KBM-7 (cell line): Measurements from ENCODE around the gene RAD51C.
"Not testable (repeated sequence)": the region's sequence is repeated elsewhere in the genome, so short reads cannot be mapped to it uniquely, and the experiment has no call there.

Source experiments
- DNase-seq: peaks from one replicate; pipeline ENCODE4 v3.0.0-alpha.2; 2015
- in situ Hi-C: fragments of 300-500 bp; cut with MboI; formaldehyde crosslinking; loops from 2 replicates; pipeline ENCODE4 v1.14.3; 2020; ENCODE audit warnings: low sequenced_read_pairs, low pct_unique_long_range_greater_than_20kb, mixed read lengths

RAD51C gene

DNA sequence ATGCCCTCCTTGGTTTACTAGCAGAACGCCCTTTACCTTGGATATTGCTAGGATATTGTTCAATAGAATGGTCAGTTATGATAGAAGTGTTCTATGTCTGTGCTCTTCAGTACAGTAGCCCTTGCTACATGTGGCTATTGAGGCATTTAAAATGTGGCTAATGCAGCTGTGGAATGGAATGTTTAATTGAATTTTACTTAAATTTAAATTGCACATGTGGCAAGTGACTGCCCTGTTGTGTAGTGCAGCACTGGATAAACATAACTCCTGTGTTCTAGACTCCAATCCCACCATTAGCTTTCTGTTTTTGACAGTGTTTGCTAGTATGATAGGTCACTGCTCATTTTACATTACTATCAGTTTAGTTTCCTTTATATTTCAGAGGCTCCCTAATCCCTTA, 29.9 kb downstream of the RAD51C start:
- no peak for DNase-seq
- in situ Hi-C loops = no loop called here

GRCh38 chr17:58722696-58723095, 30.3 kb downstream of the RAD51C start:
- in situ Hi-C loops = no loop called here
- DNase-seq = no peak

- in situ Hi-C loops = no loop called here
- no peak for DNase-seq
Observed at GRCh38 chr17:58728798-58729197, 36.4 kb downstream of the RAD51C start.

DNA sequence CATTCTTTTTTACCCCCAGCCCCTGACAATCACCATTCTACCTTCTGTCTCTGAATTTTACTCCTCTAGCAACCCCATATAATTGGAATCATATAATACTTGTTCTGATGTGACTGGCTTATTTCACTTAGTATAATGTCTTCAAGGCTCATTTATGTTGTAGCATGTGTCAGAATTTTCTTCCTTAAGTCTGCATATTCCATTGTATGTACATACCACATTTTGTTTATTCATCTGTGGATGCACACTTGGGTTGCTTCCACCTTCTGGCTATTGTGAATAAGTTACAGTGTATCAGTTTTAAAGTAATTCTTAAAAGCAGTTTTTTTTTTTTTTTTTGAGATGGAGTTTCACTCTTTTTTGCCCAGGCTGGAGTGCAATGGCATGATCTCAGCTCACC, 38.5 kb downstream of the RAD51C start:
- no peak for DNase-seq
- in situ Hi-C loops = no loop called here

DNA sequence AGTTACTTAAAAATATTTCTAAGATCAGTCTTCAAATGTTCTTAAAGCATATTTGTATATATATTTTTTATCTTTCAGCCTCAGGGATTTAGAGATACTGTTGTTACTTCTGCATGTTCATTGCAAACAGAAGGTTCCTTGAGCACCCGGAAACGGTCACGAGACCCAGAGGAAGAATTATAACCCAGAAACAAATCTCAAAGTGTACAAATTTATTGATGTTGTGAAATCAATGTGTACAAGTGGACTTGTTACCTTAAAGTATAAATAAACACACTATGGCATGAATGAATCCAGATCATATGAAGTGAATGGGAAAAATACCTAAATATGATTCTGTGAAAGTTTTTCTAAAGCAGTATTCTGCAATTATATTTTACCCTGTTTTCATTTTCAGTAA, 41.6 kb downstream of the RAD51C start:
- in situ Hi-C loops = no loop called here
- DNase-seq = no peak

- no peak for DNase-seq
- in situ Hi-C loops = no loop called here
Observed at GRCh38 chr17:58734811-58735210, 42.4 kb downstream of the RAD51C start.

DNA sequence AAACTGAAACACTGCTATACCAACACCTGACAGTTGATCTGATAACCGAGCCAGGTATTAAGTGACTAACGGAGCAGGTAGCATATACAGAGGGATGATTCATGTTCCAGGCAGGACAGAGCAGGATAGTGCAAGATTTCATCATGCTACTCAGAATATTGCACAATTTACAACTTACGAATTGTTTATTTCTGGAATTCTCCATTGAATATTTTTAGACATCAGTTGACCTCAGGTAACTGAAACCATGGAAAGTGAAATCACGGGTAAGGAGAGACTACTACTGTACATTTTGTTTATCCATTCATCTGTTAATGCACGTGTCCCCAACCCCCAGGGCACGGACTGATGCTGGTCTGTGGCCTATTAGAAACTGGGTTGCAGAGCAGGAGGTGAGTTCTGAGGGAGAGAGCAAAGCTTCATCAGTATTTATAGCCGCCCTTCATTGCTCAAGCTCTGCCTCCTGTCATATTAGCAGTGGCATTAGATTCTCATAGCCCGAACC, 48.8 kb downstream of the RAD51C start:
- in situ Hi-C loops = no loop called here
- DNase-seq = no peak

DNA sequence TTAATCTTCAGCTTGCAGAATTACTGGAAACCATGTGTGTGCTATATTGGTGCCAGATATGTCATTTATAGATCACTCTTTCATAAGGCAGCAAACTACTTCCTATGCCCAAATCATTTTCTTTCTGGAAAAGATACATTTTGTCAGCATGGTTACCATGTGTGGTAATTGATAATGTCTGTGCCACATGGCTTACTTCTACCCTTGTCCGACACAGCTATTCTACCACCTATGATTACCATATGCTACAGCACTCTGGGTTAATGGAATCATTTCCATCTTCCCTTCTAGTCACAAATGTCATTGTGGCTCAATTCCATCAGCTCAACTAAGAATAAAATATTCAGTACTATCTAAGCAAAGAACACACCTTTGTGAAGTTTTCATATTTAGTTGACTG, 55.3 kb downstream of the RAD51C start:
- in situ Hi-C loops = no loop called here
- no peak for DNase-seq

GRCh38 chr17:58749627-58750026, 57.2 kb downstream of the RAD51C start:
- in situ Hi-C loops, DNase-seq: not testable (repeated sequence)

GRCh38 chr17:58753026-58753425, 60.6 kb downstream of the RAD51C start:
- in situ Hi-C loops = no loop called here
- DNase-seq = no peak

DNA sequence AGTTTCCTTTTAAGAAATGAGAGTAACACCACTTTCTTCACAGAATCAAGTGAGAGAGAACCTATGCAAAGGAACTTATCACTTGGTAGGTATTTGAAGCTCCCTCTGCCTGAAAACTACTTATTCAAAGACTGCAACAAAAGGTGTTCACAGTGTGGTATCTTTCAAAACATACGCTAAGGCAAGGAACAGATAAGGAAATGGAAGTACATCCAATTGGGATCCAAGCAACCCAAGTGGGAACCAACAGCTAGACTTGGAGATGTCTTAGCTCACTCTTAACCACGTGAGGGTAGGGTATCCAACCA, 62.8 kb downstream of the RAD51C start:
- in situ Hi-C loops = no loop called here
- DNase-seq = no peak

DNA sequence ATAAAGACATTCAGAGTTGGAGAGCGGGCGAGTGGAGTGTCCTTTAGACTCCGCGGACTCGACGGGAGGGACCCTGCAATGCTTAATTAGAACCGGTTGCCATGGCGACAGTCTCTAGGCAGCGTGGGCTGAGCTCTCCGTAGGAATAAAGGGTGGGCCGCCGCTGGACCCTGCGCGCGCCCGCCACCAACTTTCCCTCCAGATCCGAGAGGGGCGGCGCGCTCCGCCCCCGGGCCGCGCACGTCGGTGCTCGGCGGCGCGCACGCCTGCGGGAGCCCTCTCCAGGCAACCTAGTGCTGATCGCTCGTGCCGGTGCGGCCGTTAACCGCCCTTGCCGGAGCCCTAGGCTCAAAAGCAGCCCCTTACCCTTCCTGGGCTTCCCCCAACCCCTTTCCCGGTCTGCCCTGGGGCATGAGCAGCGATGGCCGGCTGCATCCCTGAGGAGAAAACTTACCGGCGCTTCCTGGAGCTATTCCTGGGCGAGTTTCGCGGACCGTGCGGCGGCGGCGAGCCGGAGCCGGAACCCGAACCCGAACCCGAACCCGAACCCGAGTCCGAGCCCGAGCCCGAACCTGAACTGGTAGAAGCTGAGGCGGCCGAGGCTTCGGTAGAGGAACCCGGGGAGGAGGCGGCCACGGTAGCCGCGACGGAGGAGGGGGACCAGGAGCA, 63.3 kb downstream of the RAD51C start, which contains the start of gene PPM1E:
Gene PPM1E (plus strand): TSS at position 278 of the 669 bp plus-strand sequence.
- in situ Hi-C loops = no loop called here
- peak; percentile 82 for DNase-seq

DNA sequence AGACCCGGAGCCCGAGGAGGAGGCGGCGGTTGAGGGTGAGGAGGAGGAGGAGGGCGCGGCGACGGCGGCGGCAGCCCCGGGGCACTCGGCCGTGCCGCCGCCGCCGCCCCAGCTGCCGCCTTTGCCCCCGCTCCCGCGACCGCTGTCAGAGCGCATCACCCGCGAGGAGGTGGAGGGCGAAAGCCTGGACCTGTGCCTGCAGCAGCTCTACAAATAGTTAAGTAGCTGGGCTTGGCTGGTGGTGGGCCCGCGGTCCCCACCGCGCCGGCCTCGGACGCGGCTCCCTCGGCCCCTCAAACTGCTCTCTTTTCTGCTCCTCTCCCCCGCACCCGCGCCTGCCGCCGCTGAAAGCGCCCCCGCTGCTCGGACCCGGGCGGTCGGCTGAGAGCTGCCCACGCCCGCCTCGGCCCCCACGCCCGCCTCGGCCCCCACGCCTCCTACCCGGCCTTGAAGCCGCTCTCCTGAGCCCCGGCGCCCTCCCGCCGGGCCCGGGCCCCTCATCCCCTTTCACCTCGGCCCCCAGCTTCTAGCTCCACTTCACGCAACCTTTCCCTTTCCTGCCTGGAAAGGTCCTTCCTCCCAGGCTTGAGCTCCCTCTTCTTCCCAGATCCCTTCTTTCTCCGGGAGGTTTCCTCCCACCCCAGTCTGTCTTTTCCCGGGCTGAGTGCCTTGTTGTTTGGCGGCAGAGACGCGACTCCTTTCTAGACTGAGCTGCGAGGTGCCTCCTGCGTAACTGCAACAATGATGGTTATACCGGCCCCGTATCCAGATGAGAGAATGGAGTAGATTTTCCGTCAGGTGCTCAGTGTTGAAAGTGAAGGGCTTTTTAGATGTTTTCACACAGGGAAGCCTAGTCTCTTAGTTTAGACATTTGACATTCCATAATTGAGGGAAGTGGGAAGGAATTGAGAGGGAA, 64.1 kb downstream of the RAD51C start:
- DNase-seq = peak; percentile 29
- in situ Hi-C loops = no loop called here

DNA sequence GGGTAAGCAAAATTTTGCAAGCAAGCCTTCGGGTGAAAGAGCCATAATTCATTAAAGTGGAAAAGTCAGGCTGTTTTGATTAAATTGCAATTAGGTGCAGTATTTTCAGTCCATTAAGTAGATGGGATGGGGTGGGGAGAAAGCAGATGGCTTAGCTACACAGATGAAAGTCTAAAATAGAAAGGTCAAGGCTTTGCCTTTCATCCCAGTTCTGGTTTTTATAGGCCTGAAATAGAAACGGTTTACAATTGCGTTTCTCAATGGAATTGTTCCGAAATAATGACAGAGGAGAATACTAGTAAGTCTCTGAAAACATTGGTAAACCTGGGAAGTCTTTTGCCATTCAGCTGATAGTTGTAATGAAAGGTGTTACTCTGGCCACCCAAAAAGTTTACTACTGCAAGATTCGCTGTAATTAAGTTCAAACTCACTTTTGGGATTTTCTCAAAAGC, 64.8 kb downstream of the RAD51C start:
- in situ Hi-C loops = no loop called here
- DNase-seq = no peak

DNA sequence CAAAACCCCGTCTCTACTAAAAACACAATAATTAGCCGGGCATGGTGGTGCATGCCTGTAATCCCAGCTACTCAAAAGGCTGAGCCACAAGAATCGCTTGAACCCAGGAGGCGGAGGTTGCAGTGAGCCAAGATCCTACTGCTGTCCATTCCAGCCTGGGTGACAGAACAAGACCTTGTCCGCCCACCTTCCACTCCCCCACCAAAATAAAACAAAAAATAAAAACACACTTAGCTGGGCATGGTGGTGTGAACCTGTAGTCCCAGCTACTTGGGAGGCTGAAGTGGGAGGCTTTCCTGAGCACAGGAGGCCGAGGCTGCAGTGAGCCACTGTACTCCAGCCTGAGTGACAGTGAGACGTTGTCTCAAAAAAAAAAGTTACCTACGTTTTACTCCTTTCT, 66.5 kb downstream of the RAD51C start:
- in situ Hi-C loops = no loop called here
- no peak for DNase-seq

DNA sequence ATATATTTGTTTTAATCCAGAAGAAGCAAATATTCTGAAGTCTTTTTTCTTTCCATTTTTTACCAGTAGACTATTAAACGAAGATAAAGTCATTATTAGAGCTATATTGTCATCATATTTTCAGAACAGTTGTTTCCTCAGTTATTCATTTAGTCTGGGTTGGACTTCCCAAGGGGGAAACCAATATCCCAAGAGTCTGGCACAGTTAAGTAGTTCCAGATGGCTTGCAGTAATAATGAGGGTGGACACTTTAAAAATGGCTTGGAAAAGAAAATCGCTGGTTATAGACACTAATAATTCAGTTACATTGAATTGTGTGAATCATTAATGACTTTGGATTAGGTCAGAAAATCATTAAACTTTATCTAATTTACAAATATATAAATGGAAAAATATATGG, 67.1 kb downstream of the RAD51C start:
- DNase-seq = no peak
- in situ Hi-C loops = no loop called here

GRCh38 chr17:58760248-58760647, 67.8 kb downstream of the RAD51C start:
- in situ Hi-C loops = no loop called here

GRCh38 chr17:58763263-58763662, 70.9 kb downstream of the RAD51C start:
- in situ Hi-C loops = no loop called here
- peak; percentile 11 for DNase-seq

More at GRCh38 chr17:58760248-58760647, 67.8 kb downstream of the RAD51C start:
- peak; percentile 28 for DNase-seq

DNA sequence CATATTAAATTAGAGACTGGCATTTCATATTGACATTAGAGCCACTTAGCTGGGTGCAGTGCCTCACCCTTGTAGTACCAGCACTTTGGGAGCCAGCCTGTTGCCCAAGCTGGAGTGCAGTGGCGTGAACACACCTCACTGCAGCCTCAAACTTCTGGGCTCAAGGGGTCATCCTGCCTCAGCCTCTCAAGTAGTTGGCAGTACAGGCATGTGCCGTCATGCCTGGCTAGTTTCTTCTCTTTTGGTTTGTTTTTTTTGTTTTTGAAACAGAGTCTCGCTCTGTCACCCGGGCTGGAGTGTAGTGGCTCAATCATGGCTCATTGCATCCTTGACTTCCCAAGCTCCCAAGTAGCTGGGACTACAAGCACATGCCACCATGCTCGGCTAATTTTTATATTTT, 72.0 kb downstream of the RAD51C start:
- in situ Hi-C loops = no loop called here
- peak; percentile 37 for DNase-seq

DNA sequence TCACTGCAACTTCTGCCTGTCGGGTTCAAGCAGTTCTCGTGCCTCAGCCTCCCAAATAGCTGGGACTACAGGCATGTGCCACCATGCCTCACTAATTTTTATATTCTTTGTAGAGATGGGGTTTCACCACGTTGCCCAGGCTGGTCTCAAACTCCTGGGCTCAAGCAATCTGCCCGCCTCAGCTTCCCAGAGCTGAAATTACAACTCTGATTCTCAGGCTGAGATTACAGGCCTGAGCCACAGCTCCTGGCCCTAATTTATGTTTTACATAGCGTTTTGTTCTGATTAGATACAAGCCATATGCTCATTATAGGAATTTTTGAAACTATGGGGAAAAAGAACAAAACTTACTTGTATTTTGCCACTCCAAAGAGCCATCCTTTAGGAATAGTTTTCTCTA, 86.1 kb downstream of the RAD51C start:
- in situ Hi-C loops = not testable (repeated sequence)

More for the DNA sequence above, 86.1 kb downstream of the RAD51C start:
- DNase-seq = not testable (repeated sequence)
